NK-92 (cell line): ENCODE measurements around the gene DHX40.
"Not testable (repeated sequence)": the region's sequence is repeated elsewhere in the genome, so short reads cannot be mapped to it uniquely, and the experiment has no call there.

ENCODE experiments used
- DNase-seq: peaks from one replicate; lab custom pipeline; 2025; ENCODE audit not compliant: unreplicated experiment; lab: John Stamatoyannopoulos, UW

DHX40 gene

DNA sequence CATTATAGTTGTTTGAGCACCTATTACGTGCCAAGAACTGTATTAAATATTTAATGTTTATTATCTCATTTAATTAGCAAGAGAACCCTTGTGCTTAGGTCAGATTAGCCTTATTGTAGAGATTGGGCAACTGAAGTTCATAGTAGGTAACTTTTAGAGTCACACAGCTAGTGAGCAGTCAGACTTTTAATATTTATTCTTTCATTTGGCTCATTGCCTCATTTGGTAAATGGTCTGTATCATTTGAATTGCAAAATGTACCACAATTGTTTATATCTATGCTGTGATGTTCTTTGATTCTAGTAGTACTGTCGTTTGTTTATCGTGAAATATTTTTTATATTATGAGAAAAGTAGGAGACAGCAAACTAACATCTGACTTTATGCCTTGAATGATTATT lies 61.9 kb downstream of the DHX40 start:
- DNase-seq = no peak

DNA sequence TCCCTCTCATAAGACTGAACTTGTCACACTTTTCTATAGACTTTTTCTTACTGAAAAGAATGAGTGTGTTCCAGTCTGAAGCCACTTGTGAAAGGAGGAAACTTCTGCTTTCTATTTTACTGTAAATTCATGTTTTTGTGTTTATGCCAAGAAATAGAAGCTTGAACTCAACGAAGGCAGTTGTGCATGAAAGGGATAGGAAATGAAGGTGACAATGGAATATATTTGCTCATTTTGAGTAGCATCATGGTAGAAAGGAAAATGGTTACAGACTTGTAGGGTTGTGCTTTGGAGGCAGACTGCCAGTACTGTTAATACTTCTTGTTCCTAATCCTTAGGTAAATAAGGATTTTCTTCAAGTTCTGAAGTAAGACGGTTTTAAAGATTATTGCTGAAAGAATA lies 62.4 kb downstream of the DHX40 start:
- no peak for DNase-seq

DNA sequence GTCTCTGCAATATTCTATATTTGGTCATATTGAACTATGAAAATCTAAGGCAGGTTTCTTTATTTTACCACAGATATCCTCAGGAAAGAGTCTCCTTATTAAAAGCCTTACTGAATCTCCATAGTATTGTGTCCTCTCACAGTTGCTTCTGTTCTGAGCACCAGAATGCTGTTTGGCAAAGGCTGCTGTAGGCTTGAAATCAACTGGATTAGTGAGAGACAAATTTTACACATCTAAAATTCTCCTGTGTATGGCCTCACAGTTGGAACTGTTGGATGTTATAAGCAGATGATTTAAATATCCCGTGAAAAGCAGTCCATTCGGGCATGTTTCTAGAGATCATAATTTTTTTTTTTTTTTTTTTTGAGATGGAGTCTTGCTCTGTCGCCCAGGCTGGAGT lies 63.8 kb downstream of the DHX40 start:
- DNase-seq = no peak

DNA sequence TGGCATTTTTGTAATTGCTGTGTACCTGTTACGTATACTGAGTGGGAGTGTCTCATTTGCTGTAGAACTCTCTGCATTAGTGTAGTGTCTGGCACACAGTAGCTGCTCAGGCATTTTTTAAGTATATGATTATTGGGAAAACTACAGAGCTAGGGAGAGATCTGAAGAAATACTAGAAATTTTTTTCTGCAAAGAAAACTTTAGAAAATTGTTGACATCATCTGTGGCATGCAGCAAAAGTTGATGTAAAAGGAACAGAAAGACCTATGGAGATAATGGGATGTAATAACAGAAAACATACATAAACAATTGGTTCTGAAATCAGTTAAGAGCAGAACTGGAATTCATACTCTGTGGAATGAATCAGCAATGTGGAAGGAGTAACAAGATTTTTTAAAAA lies 65.9 kb downstream of the DHX40 start:
- DNase-seq = no peak

DNA sequence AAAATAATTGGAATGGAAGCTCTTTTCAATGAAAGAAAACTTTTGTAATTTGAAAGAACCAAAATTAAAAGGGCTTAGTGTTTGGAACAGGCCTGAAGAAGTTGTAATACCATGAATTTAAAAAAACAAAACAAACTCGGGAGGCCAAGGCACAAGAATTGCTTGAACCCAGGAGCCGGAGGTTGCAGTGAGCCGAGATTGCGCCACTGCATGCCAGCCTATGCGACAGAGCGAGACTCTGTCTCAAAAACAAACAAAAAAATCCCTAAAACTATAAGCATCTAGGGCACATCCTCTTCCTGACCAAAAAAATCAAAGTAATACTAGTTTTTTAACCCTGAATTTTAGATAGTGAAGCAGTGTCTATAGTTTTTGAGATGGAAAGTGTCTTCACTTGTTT lies 67.0 kb downstream of the DHX40 start:
- DNase-seq = no peak

DNA sequence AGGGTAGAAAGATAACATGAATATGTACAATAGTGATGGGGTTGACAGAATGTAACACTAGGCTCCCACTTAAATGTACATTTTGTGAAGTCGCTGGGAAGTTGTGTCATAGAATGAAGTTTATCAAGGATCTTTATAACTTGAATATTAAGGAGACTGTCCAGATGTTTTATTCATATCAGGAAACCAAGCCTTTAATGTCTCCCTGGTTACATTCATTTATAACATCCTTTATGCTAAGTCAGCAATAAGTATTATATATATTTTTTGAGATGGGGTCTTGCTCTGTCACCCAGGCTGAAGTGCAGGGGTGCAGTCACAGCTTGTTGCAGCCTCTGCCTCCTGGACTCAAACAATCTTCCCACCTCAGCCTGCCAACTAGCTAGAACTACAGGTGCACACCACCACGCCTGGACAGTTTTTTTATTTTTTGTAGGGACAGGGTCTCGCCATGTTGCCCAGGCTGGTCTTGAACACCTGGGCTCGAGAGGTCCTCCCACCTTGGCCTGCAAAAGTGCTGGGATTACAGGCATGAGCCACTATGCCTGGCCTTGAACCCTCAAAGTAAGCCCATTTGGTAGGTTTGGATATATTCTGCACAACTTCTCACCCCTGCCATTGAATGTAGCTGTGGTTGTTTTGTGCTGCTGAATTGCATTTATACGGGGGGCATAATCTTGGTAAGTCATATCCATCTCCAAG lies 68.4 kb downstream of the DHX40 start:
- no peak for DNase-seq

DNA sequence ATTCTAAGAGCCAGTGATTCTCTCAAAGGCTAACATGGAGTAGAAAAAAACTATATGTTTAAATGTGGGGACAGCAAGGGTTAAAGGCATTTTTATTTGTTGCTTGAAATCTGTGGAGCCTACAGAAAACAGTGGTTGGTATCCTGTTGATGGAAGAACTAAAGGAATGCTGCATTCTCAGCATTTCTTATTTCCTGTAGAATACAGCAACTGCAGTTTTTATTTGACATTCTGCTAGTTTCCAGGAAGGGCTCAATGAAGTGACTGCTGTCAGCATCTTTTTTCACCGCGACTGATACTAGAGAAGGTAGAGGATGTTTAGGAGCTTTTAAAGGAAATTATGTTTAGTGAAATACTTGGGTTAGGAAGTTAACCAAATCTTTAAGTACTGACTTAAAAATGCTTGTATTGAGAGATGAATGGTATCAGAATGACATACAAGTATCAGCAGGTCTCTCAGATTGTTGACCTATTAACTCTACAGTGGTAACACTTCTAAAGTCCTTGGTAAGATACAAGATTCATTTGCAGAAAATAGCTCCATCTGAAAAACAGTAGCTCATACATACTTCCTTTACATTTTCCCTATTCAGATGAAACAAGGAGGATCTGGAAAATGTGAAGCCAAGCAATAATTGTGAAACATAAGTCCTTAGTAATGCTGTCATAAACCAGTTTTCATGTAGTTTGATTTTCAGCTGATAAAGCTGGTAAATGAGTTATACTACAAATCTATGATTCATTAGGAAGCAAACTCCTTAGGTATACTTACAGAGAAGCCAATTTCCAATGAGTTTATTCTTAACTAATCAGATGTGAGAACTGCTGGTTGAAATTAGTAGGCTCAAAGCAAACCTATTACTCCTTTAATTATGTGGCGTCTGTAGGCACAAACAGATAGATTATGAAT lies 69.5 kb downstream of the DHX40 start:
- no peak for DNase-seq

DNA sequence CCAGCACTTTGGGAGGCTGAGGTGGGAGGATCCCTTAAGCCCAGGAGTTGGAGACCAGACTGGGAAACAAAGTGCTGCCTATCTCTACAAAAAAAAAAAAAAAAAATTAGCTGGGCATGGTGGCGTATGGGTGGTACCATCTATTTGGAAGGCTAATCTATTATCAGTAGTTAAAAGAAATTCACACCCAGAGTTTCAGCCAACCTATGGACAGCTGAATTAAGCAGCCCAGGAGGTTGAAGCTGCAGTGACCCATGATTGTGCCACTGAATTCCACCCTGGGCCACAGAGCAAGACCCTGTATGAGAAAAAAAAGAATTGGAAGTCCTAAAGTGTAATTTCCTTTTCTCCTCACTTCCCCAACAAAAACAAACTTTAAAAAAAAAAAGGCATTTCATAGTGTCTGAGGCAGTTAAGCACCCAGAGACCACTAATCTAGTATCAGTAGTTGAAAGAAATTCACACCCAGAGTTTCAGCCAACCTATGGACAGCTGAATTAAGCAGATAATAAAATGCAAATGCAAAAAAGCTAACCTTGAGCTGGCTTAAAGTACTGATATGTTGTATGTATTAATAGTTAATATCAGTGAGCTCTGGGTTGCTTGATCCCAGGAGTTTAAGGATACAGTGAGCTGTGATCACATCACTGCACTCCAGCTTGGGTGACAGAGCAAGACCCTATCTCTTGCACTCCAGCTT lies 72.4 kb downstream of the DHX40 start:
- DNase-seq = no peak

DNA sequence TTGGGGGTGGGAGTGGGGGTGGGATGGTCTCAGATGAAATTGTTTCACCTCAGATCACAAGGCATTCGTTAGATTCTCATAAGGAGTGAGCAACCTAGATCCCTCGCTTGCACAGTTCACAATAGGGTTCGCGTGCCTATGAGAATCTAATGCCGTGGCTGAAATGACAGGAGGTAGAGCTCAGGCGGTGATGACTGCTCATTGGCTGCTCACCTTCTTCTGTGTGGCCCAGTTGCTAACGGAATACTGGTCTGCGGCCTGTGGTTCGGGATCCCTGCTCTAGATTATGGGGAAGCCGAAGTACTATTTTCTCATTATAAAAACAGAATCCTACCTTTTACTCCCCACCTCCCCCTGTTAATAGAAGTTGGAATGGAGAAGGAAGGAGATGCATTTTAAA lies 73.1 kb downstream of the DHX40 start:
- no peak for DNase-seq

DNA sequence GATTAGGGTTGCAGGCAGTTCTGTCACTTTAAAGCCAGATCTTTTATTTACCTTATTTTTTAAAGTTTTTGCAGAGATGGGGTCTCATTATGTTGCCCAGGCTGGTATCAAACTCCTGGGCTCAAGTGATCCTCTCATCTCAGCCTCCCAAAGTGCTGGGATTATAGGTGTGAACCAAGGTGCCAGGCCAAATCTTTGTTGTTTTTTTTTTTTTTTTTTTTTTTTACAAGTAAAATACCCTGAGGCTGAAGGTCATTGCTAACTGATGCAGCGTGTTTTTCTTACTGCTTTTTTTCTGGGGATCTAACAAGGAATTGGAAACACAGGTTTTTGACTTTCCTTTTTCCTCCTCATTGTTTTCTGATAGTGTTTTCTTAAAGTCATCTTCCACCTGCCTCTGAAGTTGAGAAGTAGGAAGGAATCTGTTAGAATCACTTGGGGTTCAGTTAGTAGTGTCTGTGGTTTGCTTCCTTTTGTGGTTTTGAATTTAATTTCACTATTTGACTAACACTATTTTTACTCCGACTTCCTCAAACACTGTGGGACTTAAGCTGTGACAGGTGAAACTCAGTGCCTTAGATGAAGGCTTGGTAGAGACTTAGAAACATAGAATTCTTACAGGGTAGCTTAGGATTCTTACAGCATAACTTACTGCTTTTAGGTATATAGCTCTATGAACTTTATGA lies 76.5 kb downstream of the DHX40 start:
- no peak for DNase-seq

DNA sequence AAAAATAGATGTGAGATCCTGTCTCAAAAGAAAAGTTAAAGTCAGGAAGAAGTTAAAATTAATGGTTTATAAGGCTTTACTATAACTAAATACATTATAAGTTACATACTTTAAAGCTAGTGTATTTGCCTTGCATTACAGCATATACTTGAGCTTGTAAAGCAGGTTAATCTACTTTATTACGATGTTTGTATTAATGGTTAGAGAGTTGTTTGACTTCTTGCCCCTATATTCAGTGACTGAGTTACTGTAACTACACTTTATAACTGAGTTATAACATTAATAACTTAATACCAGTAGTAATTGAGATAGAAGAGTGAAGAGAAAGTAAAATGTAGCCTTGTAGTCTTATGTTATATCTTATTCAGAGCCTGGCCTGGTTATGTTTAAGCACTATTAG lies 77.2 kb downstream of the DHX40 start:
- no peak for DNase-seq

DNA sequence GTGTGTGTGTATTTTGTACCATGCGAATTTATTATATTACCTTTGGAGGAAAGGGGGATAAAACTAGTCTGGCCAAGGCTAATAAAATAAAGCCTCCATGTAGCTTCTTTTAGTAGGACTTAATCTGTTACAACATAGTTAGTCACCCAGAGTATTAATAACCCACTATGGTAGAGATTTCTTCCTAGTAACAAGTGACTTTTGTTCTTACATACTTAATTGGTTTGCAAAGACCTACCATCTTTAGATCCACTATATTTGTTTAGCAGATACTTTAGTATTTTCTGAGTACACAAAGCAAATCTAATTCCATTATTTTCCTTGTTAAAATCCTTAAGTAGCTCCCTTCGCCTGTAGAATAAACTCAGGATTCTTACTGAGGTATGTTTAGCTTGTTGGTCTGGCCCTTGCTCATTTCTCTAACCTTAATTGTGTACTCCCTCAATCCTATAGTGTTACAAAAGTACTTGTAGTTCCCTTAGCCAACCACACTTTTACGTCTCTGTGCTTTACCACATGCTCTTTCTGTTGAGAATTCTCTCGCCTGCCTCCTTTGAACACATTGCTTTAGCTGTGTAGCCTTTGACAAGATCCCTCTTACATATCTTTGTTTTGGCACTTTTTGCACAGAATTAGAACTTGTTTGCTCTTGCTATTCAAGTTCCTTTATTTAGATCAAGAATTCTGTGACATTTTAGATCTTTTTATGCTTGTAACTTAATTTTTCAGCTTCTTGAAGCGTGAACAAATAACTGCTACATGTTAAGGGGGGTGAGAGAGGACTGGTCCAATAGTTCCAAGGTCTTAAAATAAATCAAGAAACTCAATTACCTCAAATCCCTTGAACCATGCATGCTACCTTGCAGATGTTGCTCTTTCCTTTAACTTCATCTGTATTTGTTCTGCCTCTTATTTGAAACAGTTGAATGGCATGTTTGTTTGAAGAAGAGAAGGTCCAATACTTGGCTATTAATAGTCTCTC lies 78.0 kb downstream of the DHX40 start:
- no peak for DNase-seq

DNA sequence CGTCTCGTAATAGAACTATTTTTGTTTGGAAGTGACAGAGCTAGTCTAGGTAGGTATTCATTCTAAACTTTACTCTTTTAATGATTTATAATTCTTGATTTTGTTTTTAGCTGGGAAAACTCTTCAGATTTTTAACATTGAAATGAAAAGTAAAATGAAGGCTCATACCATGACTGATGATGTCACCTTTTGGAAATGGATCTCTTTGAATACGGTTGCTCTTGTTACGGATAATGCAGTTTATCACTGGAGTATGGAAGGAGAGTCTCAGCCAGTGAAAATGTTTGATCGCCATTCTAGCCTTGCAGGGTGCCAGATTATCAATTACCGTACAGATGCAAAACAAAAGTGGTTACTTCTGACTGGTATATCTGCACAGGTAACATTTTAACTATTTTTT lies 81.9 kb downstream of the DHX40 start:
- no peak for DNase-seq

DNA sequence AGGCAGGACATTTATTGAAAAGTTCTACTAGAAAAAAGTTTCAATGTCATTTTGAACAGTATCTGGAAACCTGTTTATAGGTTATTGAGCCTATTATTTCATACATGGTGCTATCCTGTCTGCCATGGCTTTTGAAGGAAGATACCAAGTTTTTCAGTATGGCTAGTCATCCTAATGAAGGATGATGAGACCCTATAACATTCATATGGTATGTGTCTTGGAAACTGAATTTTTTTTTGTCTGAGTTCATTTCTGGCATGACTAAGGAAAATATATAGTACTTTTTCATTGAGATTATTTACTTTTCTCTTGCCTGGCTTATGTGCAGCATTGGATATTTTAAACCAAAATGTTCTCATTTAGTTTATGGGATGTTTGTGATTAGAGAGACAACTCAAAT lies 84.5 kb downstream of the DHX40 start:
- DNase-seq = no peak

DNA sequence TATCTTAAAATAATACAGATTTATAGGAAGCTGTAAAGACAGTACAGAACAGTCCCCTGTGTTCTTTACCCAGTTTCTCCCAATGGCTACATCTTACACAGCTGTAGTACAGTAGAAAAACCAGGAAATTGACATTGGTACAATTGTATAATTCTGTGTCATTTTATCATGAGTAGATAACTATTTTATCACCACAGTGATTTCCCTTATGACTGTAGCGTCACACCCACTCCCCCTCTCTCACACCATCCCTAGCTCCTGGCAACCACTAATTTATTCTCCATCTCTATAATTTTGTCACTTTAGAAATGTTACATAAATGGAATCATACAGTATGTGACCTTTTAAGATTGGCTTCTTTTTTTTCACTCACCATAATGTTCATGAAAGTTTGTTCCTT lies 85.2 kb downstream of the DHX40 start:
- DNase-seq = no peak

DNA sequence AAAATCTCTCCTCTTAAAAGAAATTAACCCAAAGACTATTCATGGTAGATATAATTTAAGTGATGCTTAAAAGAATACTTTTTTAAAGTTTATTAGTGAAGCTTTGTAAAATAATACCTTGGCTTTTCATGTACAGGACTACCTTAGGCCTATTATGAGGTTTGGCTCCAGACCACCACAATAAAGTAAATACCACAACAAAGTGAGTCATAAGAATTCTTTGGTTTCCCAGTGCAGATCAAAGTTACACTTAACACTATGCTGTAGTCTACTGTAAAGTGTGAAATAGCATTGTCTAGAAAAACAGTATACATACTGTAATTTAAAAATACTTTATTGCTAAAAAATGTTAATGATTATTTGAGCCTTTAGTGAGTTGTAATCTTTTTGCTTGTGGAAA lies 85.9 kb downstream of the DHX40 start:
- DNase-seq = no peak

DNA sequence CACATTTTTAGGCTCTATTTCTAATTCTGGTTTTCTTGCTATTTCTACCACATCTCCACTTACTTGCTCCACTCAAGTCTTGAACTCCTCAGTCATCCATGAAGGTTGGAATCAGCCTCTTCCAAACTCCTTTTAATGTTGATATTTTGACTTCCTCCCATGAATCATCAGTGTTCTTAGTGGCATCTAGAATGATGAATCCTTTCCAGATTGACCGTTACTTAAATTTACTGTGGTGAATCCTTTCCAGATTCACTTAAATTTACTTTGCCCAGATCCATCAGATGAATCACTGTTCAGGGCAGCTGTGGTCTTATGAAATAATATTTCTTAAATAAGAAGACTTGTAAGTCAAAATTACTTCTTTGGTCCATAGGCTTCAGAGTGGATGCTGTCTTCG lies 86.7 kb downstream of the DHX40 start:
- no peak for DNase-seq

DNA sequence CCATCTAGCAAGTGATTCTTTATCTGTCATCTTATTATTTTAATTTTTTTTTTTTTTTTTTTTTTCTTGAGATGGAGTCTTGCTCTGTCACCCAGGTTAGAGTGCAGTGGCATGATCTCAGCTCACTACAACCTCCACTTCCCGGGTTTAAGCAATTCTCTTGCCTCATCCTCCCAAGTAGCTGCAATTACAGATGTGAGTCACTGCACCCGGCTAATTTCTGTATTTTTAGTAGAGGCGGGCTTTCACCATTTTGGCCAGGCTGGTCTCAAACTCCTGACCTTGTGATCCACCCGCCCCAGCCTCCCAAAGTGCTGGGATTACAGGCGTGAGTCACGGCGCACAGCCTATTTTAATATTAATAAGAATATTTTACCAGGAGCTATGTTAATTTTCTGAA lies 91.2 kb downstream of the DHX40 start:
- not testable (repeated sequence) for DNase-seq
